ENCODE measurements around the gene WNT10A.
"Not testable (repeated sequence)": the region's sequence is repeated elsewhere in the genome, so short reads cannot be mapped to it uniquely, and the experiment has no call there.

Gene WNT10A

DNA sequence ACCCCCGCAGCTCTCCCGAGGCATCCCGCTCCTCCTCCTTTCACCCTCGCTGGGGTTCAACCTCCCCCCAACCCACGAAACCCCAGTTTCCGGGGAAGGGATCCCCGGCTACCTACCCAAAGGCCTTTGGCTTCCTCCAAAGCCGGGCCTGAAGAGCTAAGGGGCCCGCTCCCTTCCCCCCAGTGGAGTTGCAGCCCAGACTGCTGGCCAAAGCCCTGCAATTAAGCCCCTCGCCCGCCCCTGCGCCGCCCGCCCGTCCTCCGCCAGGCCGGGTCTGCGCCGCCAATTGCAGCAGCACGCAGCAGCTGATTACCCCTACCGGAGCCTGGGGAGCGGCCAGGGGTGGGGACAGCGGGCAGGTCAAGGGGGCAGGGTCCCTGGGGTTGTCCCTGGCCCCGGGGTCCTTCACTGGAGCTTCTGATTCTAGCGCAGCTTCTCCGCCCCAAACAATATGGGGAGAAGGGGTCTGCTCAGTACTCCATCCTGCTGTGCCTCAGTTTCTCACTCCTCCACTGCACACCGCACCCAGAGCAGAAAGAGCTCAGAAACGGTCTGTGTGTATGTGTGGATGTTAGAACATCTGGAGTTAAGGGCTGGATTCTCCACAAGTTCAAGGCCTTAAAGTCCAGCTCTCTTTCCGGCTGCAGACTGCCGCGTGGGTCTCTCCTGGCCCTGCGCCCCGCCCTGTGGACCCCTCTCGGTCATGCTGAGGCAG, 16.9 kb downstream of the WNT10A start:
- TF ChIP-seq POLR2A (IDR thresholded peaks at IDR 0.05; ENCODE audit: low read depth, low read length) = no peak
- DNase-seq (ENCODE audit: insufficient read length, low spot score) (no peak), FAIRE-seq (no peak)

DNA sequence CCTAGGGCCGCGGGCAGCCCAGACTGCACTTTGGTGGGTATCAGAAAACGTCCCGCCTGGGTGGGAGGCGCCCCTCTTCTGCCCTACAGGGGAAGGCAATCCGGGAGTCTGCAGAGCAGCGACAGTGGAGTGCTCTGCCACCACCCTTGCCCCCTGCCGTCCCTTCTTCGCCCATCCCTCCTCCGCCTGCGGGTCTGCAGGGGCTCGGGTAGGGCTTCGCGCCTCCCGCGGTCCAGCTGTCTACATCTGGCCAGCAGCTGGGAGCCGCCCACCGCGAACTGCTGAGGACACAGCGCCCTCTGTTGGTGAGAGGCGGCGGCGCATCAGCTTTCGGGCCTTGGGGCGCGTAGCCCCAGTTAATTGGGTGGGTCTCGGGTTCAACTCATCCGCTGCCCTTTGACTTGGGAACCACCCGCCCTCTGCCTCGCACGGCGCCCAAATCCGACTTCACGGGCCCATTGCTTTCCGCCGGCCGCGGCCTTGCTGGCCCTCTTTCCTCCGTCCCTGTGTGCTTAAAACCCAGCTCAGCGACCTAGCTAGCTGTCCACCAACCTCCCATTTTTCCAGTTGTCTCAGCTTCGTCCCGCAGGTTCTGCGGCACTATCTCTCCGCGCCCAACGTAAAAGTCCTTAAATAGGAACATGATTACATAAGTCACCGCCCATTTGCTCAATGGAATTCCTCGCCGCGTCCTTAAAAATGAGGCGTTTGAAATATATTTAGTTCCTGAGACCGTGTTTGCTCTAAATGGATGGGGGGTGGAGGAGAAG, 17.6 kb downstream of the WNT10A start:
- TF ChIP-seq POLR2A (IDR thresholded peaks at IDR 0.05; ENCODE audit: low read depth, low read length) = no peak
- peak; percentile 83 for DNase-seq (ENCODE audit: insufficient read length, low spot score)
- no peak for FAIRE-seq

DNA sequence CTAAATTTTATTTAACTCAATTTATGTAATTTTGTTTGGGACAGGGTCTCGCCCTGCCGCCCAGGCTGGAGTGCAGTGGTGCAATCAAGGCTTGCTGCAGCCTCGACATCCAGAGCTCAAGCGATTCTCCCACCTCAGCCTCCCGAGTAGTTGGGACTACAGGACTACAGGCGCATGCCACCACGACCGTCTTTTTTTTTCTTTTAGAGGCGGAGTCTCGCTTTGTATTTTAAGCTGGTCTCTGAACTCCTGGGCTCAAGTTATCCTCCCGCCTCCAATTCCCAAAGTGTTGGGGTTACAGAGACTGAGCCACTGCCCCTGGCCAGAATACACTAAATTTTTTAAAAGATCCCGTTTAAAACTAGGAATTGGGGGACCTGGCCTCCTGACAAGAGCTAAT, 18.5 kb downstream of the WNT10A start:
- DNase-seq (ENCODE audit: insufficient read length, low spot score) (no peak), FAIRE-seq (no peak)
- no peak for TF ChIP-seq POLR2A (IDR thresholded peaks at IDR 0.05; ENCODE audit: low read depth, low read length)

DNA sequence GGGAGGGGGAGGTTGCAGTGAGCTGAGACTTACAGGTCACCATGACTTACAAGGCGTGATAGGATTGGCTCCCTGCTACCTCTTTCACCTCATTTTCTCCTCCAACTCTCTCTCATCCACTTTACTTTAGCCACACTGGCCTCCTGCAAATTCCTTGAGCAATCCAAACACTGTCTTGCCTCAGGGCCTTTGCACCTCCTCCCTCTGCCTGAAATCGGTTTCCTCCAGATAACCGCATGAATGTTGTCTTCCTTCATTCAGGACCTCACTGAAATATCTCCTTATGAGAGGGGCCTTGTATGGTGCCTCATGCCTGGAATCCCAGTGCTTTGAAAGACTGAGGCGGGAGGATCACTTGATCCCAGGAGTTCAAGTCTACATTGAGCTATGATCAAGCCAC, 21.8 kb downstream of the WNT10A start:
- DNase-seq (ENCODE audit: insufficient read length, low spot score) (no peak), FAIRE-seq (no peak)
- no peak for TF ChIP-seq POLR2A (IDR thresholded peaks at IDR 0.05; ENCODE audit: low read depth, low read length)

DNA sequence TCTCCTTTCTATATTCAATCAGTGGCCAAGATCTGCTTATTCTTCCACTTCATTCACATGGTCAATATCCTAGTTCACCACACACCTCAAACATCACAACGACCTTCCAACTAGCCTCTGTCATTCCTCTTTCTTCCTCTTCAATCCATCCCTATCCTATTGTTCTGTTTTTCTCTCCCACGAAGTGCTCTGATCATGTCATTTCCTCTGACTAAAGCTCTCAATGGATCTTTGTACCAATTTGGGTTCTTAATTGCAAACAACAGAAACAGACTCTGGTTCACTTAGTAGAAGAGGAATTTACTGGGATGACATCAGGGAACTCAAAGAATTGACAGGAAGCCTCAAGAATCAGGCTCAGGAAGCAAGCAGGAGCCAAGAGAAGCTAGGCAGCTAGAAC, 23.5 kb downstream of the WNT10A start:
- no peak for FAIRE-seq
- TF ChIP-seq POLR2A (IDR thresholded peaks at IDR 0.05; ENCODE audit: low read depth, low read length) = no peak

DNA sequence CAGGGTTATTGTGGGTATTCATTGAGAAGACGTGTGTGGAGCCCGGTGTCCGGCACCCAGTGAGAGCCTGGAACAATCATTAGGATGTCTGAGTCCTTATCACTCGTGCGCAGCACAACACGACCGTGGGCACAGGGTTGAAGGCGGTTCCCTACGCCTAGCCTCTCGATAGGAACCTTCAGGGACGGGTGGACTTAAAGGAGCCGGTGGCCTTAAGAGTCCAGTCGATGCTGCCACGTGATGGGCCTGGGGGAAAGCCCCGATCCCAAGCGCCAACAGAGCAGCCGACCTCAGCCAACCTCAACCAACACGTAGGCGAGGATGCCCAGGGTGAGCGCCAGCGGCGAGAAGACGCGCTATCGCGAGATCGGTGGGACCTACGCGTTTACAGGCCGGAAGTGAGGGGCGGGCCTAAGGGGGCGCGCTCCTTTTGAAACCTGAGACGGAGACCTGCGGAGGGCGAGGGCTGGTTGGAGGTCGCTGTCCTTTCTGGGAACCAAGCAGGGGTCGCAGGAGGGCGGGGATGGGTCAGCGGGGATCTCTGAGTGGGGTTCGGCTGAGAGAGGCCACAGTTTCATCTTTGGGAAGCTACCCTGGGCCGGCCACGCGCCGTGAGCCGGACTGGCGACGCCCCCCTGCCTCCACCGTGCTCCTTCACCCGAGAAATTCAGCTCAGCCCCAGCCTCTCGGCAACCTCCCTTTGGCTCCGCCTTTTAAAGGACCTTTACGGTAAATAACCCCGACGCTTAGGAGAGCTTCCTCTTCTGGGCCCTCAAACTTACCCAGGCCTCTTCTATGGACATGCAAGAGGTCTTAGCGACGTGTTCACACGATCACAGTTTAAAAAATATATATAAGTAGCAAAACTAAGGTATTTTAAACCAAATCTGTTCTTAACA, 28.3 kb downstream of the WNT10A start:
- no peak for FAIRE-seq

More for the DNA sequence above, 23.5 kb downstream of the WNT10A start:
- no peak for DNase-seq (ENCODE audit: insufficient read length, low spot score)

DNA sequence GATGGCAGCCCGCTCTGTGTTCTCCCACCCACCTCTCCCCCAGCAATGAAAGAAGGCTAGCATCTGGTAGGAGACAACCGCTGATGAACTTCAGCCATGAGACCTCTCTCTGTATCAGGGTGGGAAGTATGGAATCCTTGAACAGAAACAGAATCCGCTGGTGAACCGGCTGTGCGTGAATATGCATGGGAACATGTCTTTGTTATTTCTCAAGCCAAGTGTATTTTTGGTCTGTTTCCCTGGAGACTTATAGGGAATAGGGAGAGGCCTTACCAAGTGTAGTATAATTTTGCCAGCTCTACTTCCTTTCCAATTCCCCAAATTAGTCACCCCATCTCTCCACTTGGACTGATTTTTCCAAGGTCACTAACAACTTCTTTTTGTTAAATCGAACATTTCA, 30.1 kb downstream of the WNT10A start:
- no peak for FAIRE-seq
- TF ChIP-seq POLR2A (IDR thresholded peaks at IDR 0.05; ENCODE audit: low read depth, low read length) = no peak
- DNase-seq (ENCODE audit: insufficient read length, low spot score) = no peak

More for the DNA sequence above, 28.3 kb downstream of the WNT10A start:
- peak; percentile 73 for DNase-seq (ENCODE audit: insufficient read length, low spot score)
- peak; percentile 67 for TF ChIP-seq POLR2A (IDR thresholded peaks at IDR 0.05; ENCODE audit: low read depth, low read length)

DNA sequence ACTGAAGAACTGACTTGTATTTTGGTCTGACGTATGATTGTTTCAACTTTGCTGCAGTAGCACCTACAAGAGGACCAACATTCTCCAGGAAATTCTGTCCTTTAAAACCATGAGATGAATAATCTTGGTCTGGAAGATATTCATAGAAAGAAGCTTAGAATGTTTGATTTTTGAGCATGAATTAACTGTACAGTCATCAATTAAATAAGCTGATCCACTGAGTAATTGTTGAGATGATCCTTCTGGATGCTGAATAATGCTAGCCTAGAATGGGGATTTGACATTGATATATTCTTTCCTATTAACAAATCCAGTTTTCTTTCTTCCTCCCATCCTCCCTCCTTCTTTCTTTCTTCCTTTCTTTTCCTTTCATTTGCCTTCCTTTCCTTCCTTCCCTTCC, 39.9 kb downstream of the WNT10A start:
- DNase-seq (ENCODE audit: insufficient read length, low spot score) = no peak
- TF ChIP-seq POLR2A (IDR thresholded peaks at IDR 0.05; ENCODE audit: low read depth, low read length) = no peak
- no peak for FAIRE-seq

DNA sequence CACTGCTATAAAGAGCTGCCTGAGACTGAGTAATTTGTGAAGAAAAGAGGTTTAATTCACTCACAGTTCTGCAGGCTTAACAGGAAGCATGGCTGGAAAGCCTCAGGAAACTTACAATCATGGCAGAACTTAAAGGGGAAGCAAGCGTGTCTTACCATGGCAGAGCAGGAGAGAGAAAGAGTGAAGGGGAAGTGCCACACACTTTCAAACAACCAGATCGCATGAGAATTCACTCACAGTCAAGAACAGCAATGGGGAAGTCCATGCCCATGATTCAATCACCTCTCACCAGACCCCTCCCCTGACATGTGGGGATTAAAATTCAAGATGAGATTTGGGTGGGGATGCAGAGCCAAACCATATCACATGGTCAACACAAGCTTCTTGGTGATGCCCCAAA, 44.1 kb downstream of the WNT10A start:
- no peak for TF ChIP-seq POLR2A (IDR thresholded peaks at IDR 0.05; ENCODE audit: low read depth, low read length)
- FAIRE-seq (no peak), DNase-seq (ENCODE audit: insufficient read length, low spot score) (no peak)

DNA sequence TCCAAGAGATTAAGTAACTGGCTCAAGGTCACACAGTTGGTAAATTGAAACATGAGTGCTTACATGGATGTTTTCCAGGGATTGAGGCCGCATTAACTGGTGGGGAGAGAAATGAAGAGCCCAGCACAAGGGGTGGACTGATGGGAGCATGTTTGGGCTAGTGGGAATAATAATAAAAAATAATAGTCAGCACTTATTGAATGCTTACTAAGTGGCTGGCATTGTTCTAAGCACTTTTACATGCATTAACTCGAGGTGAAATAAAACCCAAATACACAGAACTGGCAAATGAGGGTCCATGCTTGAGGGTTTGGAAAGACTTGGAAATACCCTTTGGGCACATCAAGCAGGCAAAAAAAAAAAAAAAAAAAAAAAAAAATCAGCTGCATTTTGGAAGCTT, 44.8 kb downstream of the WNT10A start:
- FAIRE-seq (no peak), DNase-seq (ENCODE audit: insufficient read length, low spot score) (no peak)
- TF ChIP-seq POLR2A (IDR thresholded peaks at IDR 0.05; ENCODE audit: low read depth, low read length) = no peak

DNA sequence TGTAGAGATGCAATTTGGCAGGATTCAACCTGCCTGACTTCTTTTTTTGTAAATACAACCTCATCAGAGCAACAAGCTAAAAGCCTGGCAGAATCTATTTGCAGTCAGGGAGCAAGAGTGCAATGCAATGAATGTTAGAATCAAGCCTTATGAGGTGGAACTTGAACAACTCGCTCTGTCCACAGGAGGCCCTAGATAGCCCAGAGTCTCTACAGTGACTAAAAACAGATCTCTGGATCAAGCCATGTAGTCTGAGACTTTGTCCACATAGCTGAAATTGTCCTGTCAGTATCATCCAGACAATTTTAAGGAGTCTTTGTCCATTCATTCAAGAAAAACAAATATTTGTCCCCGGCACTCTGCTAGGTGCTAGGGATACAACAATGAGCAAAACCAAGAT, 46.8 kb downstream of the WNT10A start:
- TF ChIP-seq POLR2A (IDR thresholded peaks at IDR 0.05; ENCODE audit: low read depth, low read length) = no peak
- FAIRE-seq = no peak
- no peak for DNase-seq (ENCODE audit: insufficient read length, low spot score)

DNA sequence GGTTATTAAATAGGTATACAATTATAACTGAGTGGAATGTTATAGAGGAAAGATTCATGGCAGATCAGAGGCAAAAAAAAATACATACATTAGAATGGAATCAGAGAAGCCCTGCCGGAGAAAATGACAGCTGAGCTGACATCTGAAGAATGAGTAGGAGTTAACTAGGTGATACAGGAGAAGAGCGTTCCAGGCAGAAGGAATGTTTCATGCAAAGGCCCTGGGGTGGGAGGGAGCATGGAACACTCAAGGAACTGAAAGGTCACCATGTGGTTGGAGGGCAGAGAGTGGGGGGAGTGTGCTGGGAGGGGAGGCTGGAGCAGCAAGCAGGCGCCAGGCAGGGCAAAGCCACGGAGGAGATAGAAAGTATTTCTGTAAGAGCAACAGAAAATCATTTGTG, 47.2 kb downstream of the WNT10A start:
- DNase-seq (ENCODE audit: insufficient read length, low spot score) (no peak), FAIRE-seq (no peak)
- no peak for TF ChIP-seq POLR2A (IDR thresholded peaks at IDR 0.05; ENCODE audit: low read depth, low read length)

DNA sequence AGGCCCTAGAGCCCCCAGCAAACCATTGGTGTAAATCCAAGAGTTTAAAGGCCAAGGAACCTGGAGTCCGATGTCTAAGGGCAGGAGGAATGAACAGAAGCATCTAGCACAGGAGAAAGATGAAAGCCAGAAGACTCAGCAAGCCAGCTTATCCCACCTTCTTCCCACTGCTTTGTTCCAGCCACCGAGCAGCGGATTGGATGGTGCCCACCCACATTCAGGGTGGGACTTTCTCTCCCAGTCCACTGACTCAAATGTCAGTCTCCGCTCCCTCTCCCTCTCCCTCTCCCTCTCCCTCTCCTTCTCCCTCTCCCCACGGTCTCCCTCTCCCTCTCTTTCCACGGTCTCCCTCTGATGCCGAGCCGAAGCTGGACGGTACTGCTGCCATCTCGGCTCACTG, 49.8 kb downstream of the WNT10A start:
- not testable (repeated sequence) for DNase-seq (ENCODE audit: insufficient read length, low spot score); FAIRE-seq

DNA sequence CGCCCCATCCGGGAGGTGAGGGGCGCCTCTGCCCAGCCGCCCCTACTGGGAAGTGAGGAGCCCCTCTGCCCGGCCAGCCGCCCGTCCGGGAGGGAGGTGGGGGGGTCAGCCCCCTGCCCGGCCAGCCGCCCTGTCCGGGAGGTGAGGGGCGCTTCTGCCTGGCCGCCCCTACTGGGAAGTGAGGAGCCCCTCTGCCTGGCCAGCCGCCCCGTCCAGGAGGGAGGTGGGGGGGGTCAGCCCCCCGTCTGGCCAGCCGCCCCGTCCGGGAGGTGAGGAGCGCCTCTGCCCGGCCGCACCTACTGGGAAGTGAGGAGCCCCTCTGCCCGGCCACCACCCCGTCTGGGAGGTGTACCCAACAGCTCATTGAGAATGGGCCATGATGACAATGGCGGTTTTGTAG, 51.1 kb downstream of the WNT10A start:
- DNase-seq (ENCODE audit: insufficient read length, low spot score); FAIRE-seq: not testable (repeated sequence)
